KOPT-K1 (cell line): Measurements from ENCODE around the gene GPSM1.

ENCODE experiments used
- H3K27ac ChIP-seq: fragments of 200-600 bp; sonication (generic); 2 replicates; pipeline ENCODE4 v1.5.1; 2016; ENCODE audit warnings: antibody characterized with exemption, mild to moderate bottlenecking, low read depth, low read length; ENCODE audit not compliant: poor library complexity, severe bottlenecking
- H3K36me3 ChIP-seq: fragments of 200-600 bp; sonication (generic); 2 replicates; pipeline ENCODE4 v1.5.1; 2017; ENCODE audit warnings: antibody characterized with exemption, mild to moderate bottlenecking, low read length, moderate library complexity; ENCODE audit not compliant: insufficient read depth
- H3K9me3 ChIP-seq: fragments of 200-600 bp; sonication (generic); 2 replicates; pipeline ENCODE4 v1.5.1; 2017; ENCODE audit warnings: antibody characterized with exemption, low read length, mild to moderate bottlenecking; ENCODE audit not compliant: insufficient read depth, poor library complexity, severe bottlenecking

GPSM1 gene

DNA sequence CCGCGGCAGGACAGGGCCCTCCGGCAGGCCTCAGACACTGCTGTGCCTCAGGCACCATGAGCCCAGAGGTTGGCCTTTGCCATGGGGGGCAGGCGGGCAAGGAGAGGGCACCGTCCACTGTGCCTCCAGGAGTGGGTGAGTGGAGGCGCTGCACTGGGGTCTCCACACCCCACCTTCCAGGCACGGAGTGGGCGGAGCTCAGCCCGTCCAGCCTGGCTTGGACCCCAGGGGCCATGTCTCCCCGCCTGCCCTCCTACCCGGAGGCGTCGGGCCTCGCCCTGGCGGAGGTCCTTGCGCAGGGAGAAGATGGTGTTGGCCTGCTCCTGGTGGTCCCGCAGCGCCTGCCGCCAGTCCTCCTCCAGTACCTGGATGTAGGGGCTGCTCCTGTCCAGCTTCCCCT, 42.7 kb downstream of the GPSM1 start:
- no peak overlapping the region for H3K27ac ChIP-seq
- H3K36me3 ChIP-seq = no peaks in the 10 kb centered on the region; the same call in 1 of the 2 replicates

DNA sequence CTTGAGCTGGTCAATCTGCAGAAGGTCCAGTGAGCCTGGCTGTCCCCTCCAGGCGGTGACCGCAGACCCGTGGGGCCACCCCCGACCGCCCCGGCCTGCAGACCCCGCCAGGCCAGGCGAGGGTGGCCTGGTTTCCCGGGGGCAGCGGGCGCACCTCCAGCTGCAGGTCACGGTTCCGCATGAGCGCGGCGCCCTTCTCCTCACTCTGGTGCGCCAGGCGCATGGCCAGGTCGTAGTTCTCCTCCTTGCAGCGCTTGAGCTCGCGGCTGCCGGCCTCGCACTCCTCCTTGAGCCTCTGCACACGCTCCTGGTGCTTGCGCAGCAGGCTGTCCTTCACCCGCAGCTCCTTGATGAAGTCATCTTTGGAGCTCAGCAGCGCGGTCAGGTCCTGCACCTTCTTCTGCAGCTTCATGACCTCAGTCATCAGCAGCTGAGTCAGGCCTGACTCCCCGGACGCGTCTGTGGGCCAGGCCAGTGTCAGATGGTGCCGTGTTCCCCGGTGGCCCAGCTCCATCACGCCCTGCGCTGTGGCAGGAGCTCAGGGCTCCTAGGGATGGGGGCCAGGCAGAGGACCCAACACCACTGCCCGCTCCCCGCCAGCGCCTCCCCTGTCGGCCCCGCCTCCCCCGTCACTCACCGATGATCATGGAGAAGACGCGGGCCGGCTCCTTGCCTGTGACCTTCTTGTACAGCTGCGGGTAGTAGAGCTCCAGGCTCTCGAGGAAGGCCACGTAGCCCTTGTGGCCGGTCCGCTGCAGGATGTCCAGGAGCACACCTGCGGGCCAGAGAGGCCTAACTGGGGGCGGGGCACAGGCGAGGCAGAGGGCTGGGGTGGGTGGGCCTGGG, 43.6 kb downstream of the GPSM1 start:
- Histone ChIP-seq H3K27ac (no peak overlapping the region), H3K36me3 (no peaks in the 10 kb centered on the region; the same call in 1 of the 2 replicates), H3K9me3 (no peaks in the 10 kb centered on the region)

More for the DNA sequence above, 42.7 kb downstream of the GPSM1 start:
- H3K9me3 ChIP-seq = no peaks in the 10 kb centered on the region

DNA sequence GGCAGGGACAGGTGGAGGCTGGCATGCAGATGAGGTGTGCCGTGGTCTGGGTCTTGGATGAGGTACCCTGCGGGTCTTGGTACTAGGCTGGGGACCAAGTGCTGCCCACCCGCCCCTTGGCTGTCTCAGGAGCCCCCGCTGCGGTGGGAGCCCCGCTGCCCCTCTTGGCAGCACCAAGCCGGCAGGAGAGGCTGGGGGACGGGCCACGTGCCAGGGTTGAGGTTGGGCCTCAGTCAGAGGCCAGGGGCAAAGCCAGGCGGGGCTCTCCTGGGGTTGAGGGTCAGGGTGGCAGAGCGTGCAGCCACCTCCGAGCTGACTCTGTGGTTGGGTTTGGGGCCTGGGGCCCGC, 44.2 kb downstream of the GPSM1 start:
- Histone ChIP-seq H3K36me3 (no peaks in the 10 kb centered on the region; the same call in 1 of the 2 replicates), H3K27ac (no peak overlapping the region), H3K9me3 (no peaks in the 10 kb centered on the region)

GRCh38 chr9:136372006-136372405, 44.7 kb downstream of the GPSM1 start:
- Histone ChIP-seq H3K9me3 (no peaks in the 10 kb centered on the region), H3K36me3 (no peaks in the 10 kb centered on the region; the same call in 1 of the 2 replicates), H3K27ac (no peak overlapping the region)

- Histone ChIP-seq H3K9me3 (no peaks in the 10 kb centered on the region), H3K36me3 (no peaks in the 10 kb centered on the region; the same call in 1 of the 2 replicates), H3K27ac (no peak overlapping the region)
Measured at GRCh38 chr9:136372561-136373299, 45.4 kb downstream of the GPSM1 start.

DNA sequence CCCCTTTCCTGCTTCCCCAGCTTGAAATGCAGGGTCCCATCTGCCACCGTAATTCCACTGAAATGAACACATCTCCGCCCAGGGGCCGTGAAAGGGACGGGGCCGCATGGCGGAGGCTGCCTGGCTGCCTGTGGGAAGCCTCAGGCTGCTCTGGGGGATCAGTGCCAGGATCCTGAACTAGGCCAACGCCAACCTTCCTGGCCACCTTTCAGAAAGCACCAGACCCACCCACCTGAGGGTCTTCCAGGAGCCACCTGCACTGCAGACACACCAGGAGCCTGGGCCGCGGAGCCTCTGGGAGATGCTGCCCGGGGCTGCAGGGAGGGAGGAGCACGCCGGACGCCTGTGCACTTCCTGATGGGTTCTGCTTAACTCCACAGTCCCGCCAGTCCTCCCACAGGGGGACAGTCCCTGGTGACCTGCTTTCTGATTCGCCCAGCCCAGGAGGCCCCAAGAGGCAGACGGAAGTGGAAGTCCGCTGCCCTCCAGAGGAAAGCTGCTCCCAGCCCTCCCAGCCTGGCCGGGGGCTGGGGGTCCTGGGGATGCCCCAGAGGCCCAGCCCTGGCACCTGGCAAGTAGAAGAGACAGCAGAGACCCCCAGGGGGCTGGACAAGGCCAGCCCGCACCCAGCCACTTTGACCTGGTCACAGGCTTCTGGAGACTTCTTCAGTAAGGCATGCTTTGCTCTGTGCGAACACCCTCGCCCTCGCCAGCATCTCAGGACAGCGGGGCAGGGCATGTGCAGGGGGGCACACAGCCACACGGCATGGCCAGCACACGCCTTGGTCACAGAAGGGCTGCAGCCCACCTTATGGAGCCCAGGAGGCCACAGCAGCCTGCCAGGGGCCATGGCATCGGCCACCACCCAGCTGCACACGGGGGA, 46.2 kb downstream of the GPSM1 start, which contains the start of gene CARD9:
TSS of gene CARD9 (minus strand) at position 370 of the 883 bp plus-strand sequence. CDS start 1,591 bp downstream, outside the sequence.
- peaks cover 6% of the 10 kb centered on the region; the same call in 1 of the 2 replicates for H3K36me3 ChIP-seq
- no peaks in the 10 kb centered on the region for H3K9me3 ChIP-seq
- no peak within 1 kb of the TSS for H3K27ac ChIP-seq

- Histone ChIP-seq H3K9me3 (no peaks in the 10 kb centered on the region), H3K27ac (no peak overlapping the region), H3K36me3 (peaks cover 9% of the 10 kb centered on the region; the same call in 1 of the 2 replicates)
Measured at GRCh38 chr9:136374183-136374575, 46.8 kb downstream of the GPSM1 start.

GRCh38 chr9:136375096-136375495, 47.8 kb downstream of the GPSM1 start:
- Histone ChIP-seq H3K27ac (no peak overlapping the region), H3K9me3 (no peaks in the 10 kb centered on the region), H3K36me3 (peaks cover 17% of the 10 kb centered on the region; the same call in 1 of the 2 replicates)

DNA sequence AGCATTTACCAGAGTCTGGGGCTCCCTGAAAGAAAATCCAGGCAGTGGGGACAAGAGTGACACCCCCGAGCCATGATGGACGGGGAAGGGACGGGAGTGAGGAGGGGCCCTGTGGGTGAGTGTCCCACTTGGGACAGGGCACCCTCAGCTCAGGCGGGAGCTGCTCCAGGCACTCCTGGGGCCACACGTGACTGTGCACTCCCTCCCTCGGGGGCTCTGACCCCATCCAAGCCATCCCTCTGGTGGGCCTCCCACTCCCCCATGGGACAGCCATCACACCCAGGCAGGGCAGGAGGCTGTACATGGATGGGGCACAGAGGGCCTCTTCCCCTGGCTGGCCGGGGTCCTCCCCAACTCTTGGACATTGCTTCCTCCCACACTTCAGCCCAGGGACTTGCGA, 49.1 kb downstream of the GPSM1 start:
- Histone ChIP-seq H3K9me3 (no peaks in the 10 kb centered on the region), H3K27ac (no peak overlapping the region), H3K36me3 (peaks cover 28% of the 10 kb centered on the region; the same call in 1 of the 2 replicates)

DNA sequence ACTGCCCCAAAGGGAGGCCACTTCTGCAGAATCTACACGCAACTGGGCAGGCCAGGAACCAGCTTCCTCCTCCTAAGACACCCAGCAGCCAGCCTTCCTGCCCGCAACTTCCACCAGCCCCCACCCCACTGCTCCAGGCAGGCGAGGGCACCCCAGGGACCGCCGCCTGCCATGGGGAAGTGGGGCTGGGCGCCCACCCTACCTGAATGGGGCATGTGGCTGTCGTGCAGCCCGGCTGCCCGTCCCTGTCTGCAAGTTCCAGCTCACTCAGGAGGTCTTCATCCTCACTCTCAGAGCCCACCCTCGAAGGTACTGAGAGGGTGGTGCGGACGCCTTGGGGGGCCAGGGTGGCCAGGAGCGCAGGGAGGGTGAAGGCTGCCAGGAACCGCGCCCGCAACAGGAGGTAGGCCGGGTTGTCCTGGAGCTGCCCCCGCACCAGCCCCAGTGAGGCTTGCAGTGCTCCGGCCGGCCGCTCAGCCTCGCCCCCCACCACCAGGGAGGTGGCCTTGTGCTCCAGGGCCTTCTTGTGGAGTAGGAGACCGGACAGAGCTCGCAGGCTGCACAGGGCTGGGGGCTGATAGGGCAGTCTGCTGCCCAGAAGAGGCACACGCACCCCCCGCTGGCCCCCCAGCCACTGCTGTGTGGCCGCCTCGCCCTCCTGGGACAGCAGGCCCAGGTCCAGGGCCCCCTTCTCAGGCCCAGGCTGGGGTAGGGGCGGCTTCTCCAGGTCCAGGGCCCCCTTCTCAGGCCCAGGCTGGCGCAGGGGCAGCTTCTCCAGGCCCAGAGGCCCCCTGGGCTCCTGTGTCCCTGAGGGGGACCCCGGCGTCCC, 50.2 kb downstream of the GPSM1 start:
- H3K36me3 ChIP-seq = peaks cover 39% of the 10 kb centered on the region; the same call in 1 of the 2 replicates
- no peak overlapping the region for H3K27ac ChIP-seq
- no peaks in the 10 kb centered on the region for H3K9me3 ChIP-seq

GRCh38 chr9:136378170-136379002, 51.0 kb downstream of the GPSM1 start:
- Histone ChIP-seq H3K9me3 (no peaks in the 10 kb centered on the region), H3K27ac (no peak overlapping the region), H3K36me3 (peaks cover 47% of the 10 kb centered on the region; the same call in 1 of the 2 replicates)

- no peak overlapping the region for H3K27ac ChIP-seq
- no peaks in the 10 kb centered on the region for H3K9me3 ChIP-seq
- peaks cover 52% of the 10 kb centered on the region; the same call in 1 of the 2 replicates for H3K36me3 ChIP-seq
Measured at GRCh38 chr9:136379003-136379287, 51.6 kb downstream of the GPSM1 start.

GRCh38 chr9:136379401-136379800, 52.1 kb downstream of the GPSM1 start:
- Histone ChIP-seq H3K9me3 (no peaks in the 10 kb centered on the region), H3K36me3 (peaks cover 57% of the 10 kb centered on the region; the same call in 1 of the 2 replicates), H3K27ac (no peak overlapping the region)
